H1 (cell line): ENCODE results near the gene RNU6-7. TPM values are rescaled to one million over a fixed set of nuclear protein-coding genes. Genes with fewer than 3 reads are reported as not detected.

ENCODE experiments used
- CTCF ChIA-PET: fragments of 300-600 bp; sonication (Branson Sonifier 250); formaldehyde crosslinking; loops from one replicate; lab custom pipeline; 2021; ENCODE audit not compliant: partially characterized antibody; lab: Charles Lee
- POLR2A ChIA-PET: fragments of 300-600 bp; sonication (Branson Sonifier 250); formaldehyde crosslinking; loops from one replicate; lab custom pipeline; 2021; ENCODE audit warnings: inconsistent platforms; ENCODE audit not compliant: partially characterized antibody; lab: Charles Lee
- DNase-seq, 2 experiments: peaks; one replicate each; pipeline versions ENCODE4 v3.0.0 to v3.0.0-alpha.2; 2010 to 2022; ENCODE audit warnings: low spot score in 2 of 2, low read depth in 1 of 2, mixed read lengths in 1 of 2
- FAIRE-seq: peaks from 2 replicates; lab custom pipeline; 2011; peaks lifted over from hg19 to GRCh38; lab: Jason Lieb, UNC
- H2AFZ ChIP-seq: 2 replicates; pipeline ENCODE4 v1.8.1; 2012; ENCODE audit warnings: low read length, inconsistent platforms
- H2AK5ac ChIP-seq: 2 replicates; pipeline ENCODE4 v1.6.1; 2013; ENCODE audit warnings: low read depth, low read length
- H2BK120ac ChIP-seq: replicated peaks from 2 replicates; pipeline ENCODE3; 2013; ENCODE audit warnings: low read depth, low read length, inconsistent platforms
- H2BK12ac ChIP-seq: 2 replicates; pipeline ENCODE4 v1.6.1; 2013; ENCODE audit warnings: low read depth, low read length
- H2BK15ac ChIP-seq: 2 replicates; pipeline ENCODE4 v1.6.1; 2013; ENCODE audit warnings: low read length
- H2BK20ac ChIP-seq: 2 replicates; pipeline ENCODE4 v1.6.1; 2013; ENCODE audit warnings: low read length
- H2BK5ac ChIP-seq: 2 replicates; pipeline ENCODE4 v1.6.1; 2013; ENCODE audit warnings: low read depth, low read length
- H3K14ac ChIP-seq: 2 replicates; pipeline ENCODE4 v1.6.1; 2013; ENCODE audit warnings: inconsistent platforms; ENCODE audit not compliant: insufficient read length
- H3K18ac ChIP-seq: 2 replicates; pipeline ENCODE4 v1.6.1; 2013; ENCODE audit warnings: low read length; ENCODE audit errors: extremely low read depth
- H3K23ac ChIP-seq: 2 replicates; pipeline ENCODE4 v1.6.1; 2013; ENCODE audit warnings: inconsistent platforms; ENCODE audit not compliant: insufficient read length
- H3K23me2 ChIP-seq: 2 replicates; pipeline ENCODE4 v1.6.1; 2013; ENCODE audit warnings: low read depth, low read length
- H3K27ac ChIP-seq: 2 replicates; pipeline ENCODE4 v1.6.1; 2011; ENCODE audit warnings: low read depth, low read length, inconsistent platforms
- H3K27me3 ChIP-seq, 4 experiments: replicated peaks in 1 of 4; 1 replicate in 1 of 4; 2 replicates in 3 of 4; pipeline versions ENCODE4 v1.6.1 to v1.8.1; 2011 to 2013; ENCODE audit warnings: low read length in 3 of 4, mild to moderate bottlenecking in 3 of 4, inconsistent platforms in 2 of 4, mixed read lengths in 2 of 4, moderate library complexity in 1 of 4; ENCODE audit not compliant: control insufficient read depth in 3 of 4, insufficient read depth in 3 of 4; ENCODE audit errors: extremely low read depth in 1 of 4
- H3K36me3 ChIP-seq, 4 experiments: 2 replicates each; pipeline versions ENCODE4 v1.6.1 to v1.8.1; 2011 to 2013; ENCODE audit warnings: mild to moderate bottlenecking in 4 of 4, low read length in 3 of 4, moderate library complexity in 2 of 4, control low read depth in 1 of 4, inconsistent platforms in 1 of 4; ENCODE audit not compliant: insufficient read depth in 4 of 4, control insufficient read depth in 2 of 4
- H3K4ac ChIP-seq: replicated peaks from 2 replicates; pipeline ENCODE3; 2013; ENCODE audit warnings: low read length, low read depth, mixed read lengths, inconsistent platforms; ENCODE audit not compliant: insufficient read length
- H3K4me1 ChIP-seq, 4 experiments: replicated peaks in 1 of 4; 1 replicate in 1 of 4; 2 replicates in 3 of 4; pipeline versions ENCODE4 v1.6.1 to v1.8.1; 2011 to 2013; ENCODE audit warnings: low read length in 3 of 4, inconsistent platforms in 2 of 4, mixed read lengths in 1 of 4; ENCODE audit not compliant: insufficient read depth in 4 of 4, control insufficient read depth in 3 of 4
- H3K4me2 ChIP-seq, 2 experiments: 2 replicates each; pipeline versions ENCODE4 v1.6.1 to v1.8.1; 2011 to 2013; ENCODE audit warnings: low read depth in 2 of 2, low read length in 2 of 2, control low read depth in 1 of 2, inconsistent platforms in 1 of 2, mild to moderate bottlenecking in 1 of 2; ENCODE audit not compliant: insufficient read depth in 1 of 2
- H3K4me3 ChIP-seq, 4 experiments: fragments of 200-600, 300-600 bp in 1 of 4; sonication (generic), shearing (Covaris generic), sonication (Bioruptor Twin) in 1 of 4; 2 replicates each; pipeline versions ENCODE4 v1.5.1 to v1.8.1; 2011 to 2016; ENCODE audit warnings: low read length in 4 of 4, low read depth in 3 of 4, control low read depth in 2 of 4, inconsistent platforms in 2 of 4, mild to moderate bottlenecking in 2 of 4, mixed read lengths in 1 of 4, moderate library complexity in 1 of 4; ENCODE audit not compliant: insufficient read depth in 2 of 4; ENCODE audit errors: extremely low read depth in 1 of 4
- H3K56ac ChIP-seq: replicated peaks from 2 replicates; pipeline ENCODE3; 2013; ENCODE audit warnings: low read depth, mild to moderate bottlenecking, mixed read lengths, low read length, inconsistent platforms; ENCODE audit not compliant: insufficient read length
- H3K79me1 ChIP-seq: 2 replicates; pipeline ENCODE4 v1.6.1; 2013; ENCODE audit warnings: low read depth, low read length, control low read depth
- H3K79me2 ChIP-seq, 2 experiments: 2 replicates each; pipeline versions ENCODE4 v1.6.1 to v1.8.1; 2012 to 2013; ENCODE audit warnings: low read length in 2 of 2, mild to moderate bottlenecking in 2 of 2, inconsistent platforms in 1 of 2; ENCODE audit not compliant: insufficient read depth in 2 of 2, control insufficient read depth in 1 of 2
- H3K9ac ChIP-seq, 4 experiments: replicated peaks in 1 of 4; 1 replicate in 1 of 4; 2 replicates in 3 of 4; pipeline versions ENCODE4 v1.6.1 to v1.8.1; 2011 to 2013; ENCODE audit warnings: low read depth in 3 of 4, low read length in 3 of 4, control low read depth in 2 of 4, mild to moderate bottlenecking in 2 of 4, moderate library complexity in 2 of 4, inconsistent platforms in 1 of 4; ENCODE audit errors: extremely low read depth in 1 of 4
- H3K9me3 ChIP-seq, 2 experiments: 2 replicates each; pipeline versions ENCODE4 v1.6.1 to v1.8.1; 2012 to 2013; ENCODE audit warnings: mild to moderate bottlenecking in 2 of 2, moderate library complexity in 2 of 2, control low read depth in 1 of 2, inconsistent platforms in 1 of 2, low read depth in 1 of 2, low read length in 1 of 2, mixed read lengths in 1 of 2; ENCODE audit not compliant: insufficient read depth in 2 of 2
- H4K20me1 ChIP-seq, 2 experiments: replicated peaks in 1 of 2; 2 replicates each; pipeline versions ENCODE3 to v1.8.1; 2011 to 2013; ENCODE audit warnings: inconsistent platforms in 2 of 2, low read length in 2 of 2, mild to moderate bottlenecking in 1 of 2; ENCODE audit not compliant: insufficient read depth in 2 of 2, control insufficient read depth in 1 of 2
- H4K5ac ChIP-seq: 2 replicates; pipeline ENCODE4 v1.6.1; 2013; ENCODE audit warnings: low read length, low read depth, mixed read lengths, inconsistent platforms; ENCODE audit not compliant: insufficient read length
- H4K8ac ChIP-seq: 2 replicates; pipeline ENCODE4 v1.8.0; 2013; ENCODE audit warnings: mild to moderate bottlenecking, moderate library complexity, low read length, inconsistent platforms; ENCODE audit not compliant: insufficient read depth; ENCODE audit errors: extremely low read depth
- H4K91ac ChIP-seq: replicated peaks from 2 replicates; pipeline ENCODE3; 2013; ENCODE audit warnings: low read length, mixed read lengths, inconsistent platforms; ENCODE audit not compliant: insufficient read length
- PHF8 ChIP-seq: fragments of 200-600 bp; sonication (generic); conservative IDR thresholded peaks from 2 replicates; pipeline ENCODE4 v1.7.1; 2012; ENCODE audit warnings: low read depth, mild to moderate bottlenecking, inconsistent platforms, low read length, moderate library complexity
- SRF ChIP-seq: IDR thresholded peaks from 2 replicates; pipeline ENCODE4 v1.6.1; 2011; ENCODE audit warnings: mild to moderate bottlenecking, low read depth, low read length, moderate library complexity
- TCF12 ChIP-seq: IDR thresholded peaks from 2 replicates; pipeline ENCODE4 v1.6.1; 2011; ENCODE audit warnings: low read depth, mild to moderate bottlenecking, low read length
- WGBS, 2 experiments: shearing (Covaris generic) in 1 of 2; methylation state at CpG; one replicate each; pipeline versions ENCODE4 v1.1.6 to v1.1.7; 2013 to 2015; ENCODE audit warnings: low lambda C conversion rate in 2 of 2, mixed read lengths in 2 of 2, inconsistent platforms in 1 of 2, low coverage in 1 of 2, missing lambda C conversion rate in 1 of 2; ENCODE audit not compliant: insufficient replicate concordance in 2 of 2, insufficient coverage in 1 of 2, insufficient read length in 1 of 2; ENCODE audit errors: extremely low coverage in 1 of 2, missing lambda C conversion rate in 1 of 2; 5-methylcytosine and 5-hydroxymethylcytosine counted together
- polyA plus RNA-seq, 7 experiments: library from polyadenylated mRNA; depleted of rRNA in 3 of 7; stranded (reverse) in 5 of 7; unstranded in 2 of 7; fragments of >200 nt in 5 of 7; fragments of 200-250 nt in 2 of 7; gene quantifications; 1 replicate in 5 of 7; 2 replicates in 1 of 7; 4 replicates in 1 of 7; pipeline versions ENCODE4 v1.2.1 to v1.2.3, GENCODE V29; 2011 to 2013; ENCODE audit warnings: missing spikeins in 2 of 7, mixed read lengths in 2 of 7
- small RNA-seq: library from polyadenylated mRNA; stranded (forward); fragments of <200 nt; extraction: miRNeasy Mini kit (QIAGEN cat#:217004); gene quantifications from one replicate; pipeline ENCODE3, GENCODE V24; 2013; ENCODE audit not compliant: insufficient read depth
- total RNA-seq: library from RNA; stranded (reverse); fragmentation: NEBNext Ultra II Directional; extraction: Animal tissue kit (Norgen Biotek cat#: 25700); gene quantifications from 2 replicates; pipeline ENCODE4 v1.2.1, GENCODE V29; 2021

RNU6-7 gene
- total and polyA plus RNA-seq, 2 of the 8 experiments (the other 6 are each of a cell fraction or from before 2014, with no cell fraction given), result not detected

- ChIA-PET POLR2A (no interaction called here), CTCF (interaction anchor here (0.6 to 3.8 kb wide), 18 partner anchors 9 to 745 kb away, joined by 3 to 20 read pairs (median 4); partner anchors contain the start of gene RNU6-8)
- Histone ChIP-seq H2BK120ac (no peak overlapping the region), H4K91ac (no peak overlapping the region), H3K56ac (no peak overlapping the region), H3K79me2 (no peaks in the 10 kb centered on the region), H3K23me2 (no peaks in the 10 kb centered on the region), H3K4ac (no peak overlapping the region), H4K5ac (no peak overlapping the region), H2AFZ (peak overlapping the region; percentile 95), H3K36me3 (no peaks in the 10 kb centered on the region), H2BK12ac (no peak overlapping the region), H3K14ac (no peak overlapping the region), H2BK5ac (no peak overlapping the region), H4K20me1 (no peaks in the 10 kb centered on the region), H3K9ac (no peak overlapping the region), H4K8ac (no peak overlapping the region), H3K4me2 (no peak overlapping the region), H3K18ac (no peak overlapping the region), H3K9me3 (no peaks in the 10 kb centered on the region), H3K4me1 (no peaks in the 10 kb centered on the region), H2BK20ac (no peak overlapping the region), H3K4me3 (no peak overlapping the region), H3K79me1 (no peaks in the 10 kb centered on the region), H3K27ac (no peak overlapping the region), H3K23ac (no peak overlapping the region), H2AK5ac (no peak overlapping the region), H3K27me3 (no peaks in the 10 kb centered on the region), H2BK15ac (no peak overlapping the region)
- DNase-seq (no peak), FAIRE-seq (no peak)
- 83% methylated on average over 4 of the region's 4 CpGs; no CpG with 5 or more reads in 1 of the 2 experiments for WGBS, 2 experiments
- TF ChIP-seq SRF (no peak), PHF8 (no peak), TCF12 (no peak)
Measured at GRCh38 chr14:32251530-32251929, 49.7 kb downstream of the RNU6-7 start.

Small RNA genes within 50 kb of the gene (small RNA-seq; reads per million reads assigned to genes)
- gene RNU6-7 (not detected), gene RNU6-8 (not detected)

Other genes with a start within 250 kb of the RNU6-7 start
- 77.3 and 78.2 TPM in 2 replicates for gene ARHGAP5, start 124.7 kb upstream of the RNU6-7 start, total RNA-seq
- gene ARHGAP5, start 124.7 kb upstream of the RNU6-7 start, polyA plus RNA-seq (2011; rRNA removed), result 3.5 and 7.8 TPM in 2 replicates
- not detected in 2 replicates for gene RNU6-8, start 1.2 kb downstream of the RNU6-7 start, total RNA-seq
- not detected in 2 replicates for gene RNU6-8, start 1.2 kb downstream of the RNU6-7 start, polyA plus RNA-seq (2011; rRNA removed)
- gene AKAP6, start 127.3 kb downstream of the RNU6-7 start, total RNA-seq, result 0.61 and 0.89 TPM in 2 replicates
- gene AKAP6, start 127.3 kb downstream of the RNU6-7 start, polyA plus RNA-seq (2011; rRNA removed), result 0.05 and 0.09 TPM in 2 replicates